IMR-90 (cell line): ENCODE data around the gene CD3E. TPM values are rescaled to one million over a fixed set of nuclear protein-coding genes. Genes with fewer than 3 reads are reported as not detected.

Experiments
- ATAC-seq: fragments of 200-7000 bp; cut with Tn5 transposase; 2 replicates; pipeline ENCODE4 v1.9.1; 2020; ENCODE audit warnings: low read depth, mild to moderate bottlenecking, moderate library complexity
- BruUV-seq: library from RNA; stranded (reverse); fragments of 400-500 nt; replicated peaks from 2 replicates; lab custom pipeline; 2021; lab: Mats Ljungman, UMichigan
- CTCF ChIA-PET: fragments of 300-600 bp; formaldehyde crosslinking; extraction: SDS; loops from one replicate; lab custom pipeline; 2021; ENCODE audit warnings: antibody characterized with exemption; lab: Yijun Ruan, JAX
- POLR2A ChIA-PET: fragments of 300-600 bp; sonication (Branson Sonifier 250); formaldehyde crosslinking; loops from one replicate; lab custom pipeline; 2022; ENCODE audit warnings: antibody characterized with exemption; ENCODE audit not compliant: unreplicated experiment; lab: Charles Lee
- DNase-seq: peaks from one replicate; pipeline ENCODE4 v3.0.0; 2013
- H2AFZ ChIP-seq: replicated peaks from 2 replicates; pipeline ENCODE3; 2013; ENCODE audit warnings: low read length, mild to moderate bottlenecking; ENCODE audit not compliant: poor library complexity
- H2AK5ac ChIP-seq: 2 replicates; pipeline ENCODE4 v1.6.1; 2013; ENCODE audit warnings: low read depth, low read length, inconsistent platforms
- H2AK9ac ChIP-seq: replicated peaks from 2 replicates; pipeline ENCODE3; 2013; ENCODE audit warnings: mild to moderate bottlenecking, low read depth, low read length, moderate library complexity; ENCODE audit not compliant: poor library complexity
- H2BK120ac ChIP-seq: 2 replicates; pipeline ENCODE4 v1.6.1; 2013; ENCODE audit warnings: low read depth, low read length, inconsistent platforms
- H2BK15ac ChIP-seq: 3 replicates; pipeline ENCODE4 v1.6.1; 2013; ENCODE audit warnings: low read depth, low read length, inconsistent platforms
- H2BK20ac ChIP-seq: 2 replicates; pipeline ENCODE4 v1.6.1; 2013; ENCODE audit warnings: low read depth, mild to moderate bottlenecking, inconsistent platforms, low read length, moderate library complexity
- H2BK5ac ChIP-seq: 2 replicates; pipeline ENCODE4 v1.6.1; 2013; ENCODE audit warnings: mild to moderate bottlenecking, low read depth, low read length, inconsistent platforms; ENCODE audit not compliant: poor library complexity, severe bottlenecking
- H3K14ac ChIP-seq: replicated peaks from 2 replicates; pipeline ENCODE4 v1.6.1; 2013; ENCODE audit warnings: low read depth, low read length, inconsistent platforms
- H3K18ac ChIP-seq: 2 replicates; pipeline ENCODE4 v1.6.1; 2013; ENCODE audit warnings: low read depth, low read length, control low read depth
- H3K23ac ChIP-seq: 2 replicates; pipeline ENCODE4 v1.6.1; 2013; ENCODE audit warnings: low read depth, low read length, inconsistent platforms
- H3K27ac ChIP-seq: 2 replicates; pipeline ENCODE4 v1.5.1; 2013; ENCODE audit warnings: mild to moderate bottlenecking, control low read depth, low read length; ENCODE audit not compliant: insufficient read depth
- H3K27me3 ChIP-seq: 2 replicates; pipeline ENCODE4 v1.6.1; 2013; ENCODE audit warnings: low read length; ENCODE audit not compliant: control insufficient read depth, insufficient read depth
- H3K36me3 ChIP-seq: 2 replicates; pipeline ENCODE4 v1.6.1; 2013; ENCODE audit warnings: low read length, mixed read lengths; ENCODE audit not compliant: control insufficient read depth, insufficient read depth
- H3K4ac ChIP-seq: 2 replicates; pipeline ENCODE4 v1.6.1; 2013; ENCODE audit warnings: low read depth, low read length, inconsistent platforms
- H3K4me1 ChIP-seq: 2 replicates; pipeline ENCODE4 v1.6.1; 2013; ENCODE audit warnings: low read length, mixed read lengths; ENCODE audit not compliant: control insufficient read depth, insufficient read depth
- H3K4me2 ChIP-seq: 2 replicates; pipeline ENCODE4 v1.6.1; 2013; ENCODE audit warnings: low read depth, mild to moderate bottlenecking, control low read depth, low read length, moderate library complexity
- H3K4me3 ChIP-seq: 2 replicates; pipeline ENCODE4 v1.5.1; 2013; ENCODE audit warnings: low read depth, mild to moderate bottlenecking, control low read depth, low read length, moderate library complexity; ENCODE audit not compliant: insufficient read depth
- H3K56ac ChIP-seq: 2 replicates; pipeline ENCODE4 v1.6.1; 2013; ENCODE audit warnings: low read length, inconsistent platforms; ENCODE audit not compliant: insufficient read depth; ENCODE audit errors: extremely low read depth
- H3K79me1 ChIP-seq, 2 experiments: 2 replicates each; pipeline ENCODE4 v1.6.1; 2013; ENCODE audit warnings: low read length in 2 of 2, inconsistent platforms in 1 of 2, low read depth in 1 of 2
- H3K9ac ChIP-seq: 2 replicates; pipeline ENCODE4 v1.6.1; 2013; ENCODE audit warnings: low read depth, low read length, control low read depth
- H3K9me1 ChIP-seq: 2 replicates; pipeline ENCODE4 v1.6.1; 2013; ENCODE audit warnings: low read length, inconsistent platforms; ENCODE audit not compliant: insufficient read depth
- H3K9me3 ChIP-seq: 2 replicates; pipeline ENCODE4 v1.6.1; 2013; ENCODE audit warnings: low read length; ENCODE audit not compliant: control insufficient read depth, insufficient read depth
- H4K20me1 ChIP-seq: 2 replicates; pipeline ENCODE4 v1.6.1; 2013; ENCODE audit warnings: low read length, inconsistent platforms; ENCODE audit not compliant: insufficient read depth
- H4K5ac ChIP-seq: 2 replicates; pipeline ENCODE4 v1.6.1; 2013; ENCODE audit warnings: mild to moderate bottlenecking, low read depth, low read length, control low read depth
- H4K8ac ChIP-seq, 2 experiments: 2 replicates each; pipeline ENCODE4 v1.6.1; 2013; ENCODE audit warnings: low read depth in 2 of 2, low read length in 2 of 2, control low read depth in 1 of 2, inconsistent platforms in 1 of 2
- H4K91ac ChIP-seq: 2 replicates; pipeline ENCODE4 v1.6.1; 2013; ENCODE audit warnings: low read depth, low read length, inconsistent platforms; ENCODE audit not compliant: insufficient read depth
- BHLHE40 ChIP-seq: fragments of 150-350 bp; IDR thresholded peaks from 2 replicates; pipeline ENCODE4 v1.6.1; 2016; ENCODE audit warnings: mild to moderate bottlenecking, low read depth, low read length
- CEBPB ChIP-seq: IDR thresholded peaks from 2 replicates; pipeline ENCODE4 v1.6.1; 2012; ENCODE audit warnings: low read depth, low read length, improper control_type of control experiment
- CHD1 ChIP-seq: IDR thresholded peaks from 2 replicates; pipeline ENCODE4 v1.6.1; 2012; ENCODE audit warnings: low read depth, low read length, improper control_type of control experiment
- CTCF ChIP-seq: conservative IDR thresholded peaks from 2 replicates; pipeline ENCODE4 v1.5.1; 2012; ENCODE audit warnings: mild to moderate bottlenecking, low read depth, low read length, improper control_type of control experiment
- FOS ChIP-seq: fragments of 150-350 bp; IDR thresholded peaks from 2 replicates; pipeline ENCODE4 v1.6.1; 2016; ENCODE audit warnings: low read depth, low read length
- MAFK ChIP-seq: IDR thresholded peaks from 2 replicates; pipeline ENCODE4 v1.6.1; 2012; ENCODE audit warnings: low read depth, low read length, improper control_type of control experiment
- MAZ ChIP-seq: IDR thresholded peaks from 2 replicates; pipeline ENCODE4 v1.6.1; 2012; ENCODE audit warnings: low read depth, mild to moderate bottlenecking, low read length, improper control_type of control experiment, moderate library complexity, borderline replicate concordance
- MXI1 ChIP-seq: IDR thresholded peaks from 2 replicates; pipeline ENCODE4 v1.6.1; 2012; ENCODE audit warnings: low read depth, mild to moderate bottlenecking, low read length, moderate library complexity, borderline replicate concordance
- NFE2L2 ChIP-seq: fragments of 150-350 bp; IDR thresholded peaks from 2 replicates; pipeline ENCODE4 v1.6.1; 2016; ENCODE audit warnings: low read depth, mild to moderate bottlenecking, low read length
- POLR2A ChIP-seq: IDR thresholded peaks from 2 replicates; pipeline ENCODE4 v1.6.1; 2012; ENCODE audit warnings: mild to moderate bottlenecking, low read depth, low read length
- RAD21 ChIP-seq: IDR thresholded peaks from 2 replicates; pipeline ENCODE4 v1.6.1; 2012; ENCODE audit warnings: low read length, improper control_type of control experiment
- RCOR1 ChIP-seq: IDR thresholded peaks from 2 replicates; pipeline ENCODE4 v1.6.1; 2012; ENCODE audit warnings: mild to moderate bottlenecking, low read length, improper control_type of control experiment; ENCODE audit not compliant: insufficient replicate concordance
- RFX5 ChIP-seq: IDR thresholded peaks from 2 replicates; pipeline ENCODE4 v1.8.0; 2012; ENCODE audit warnings: low read depth, mild to moderate bottlenecking, low read length, moderate library complexity
- SMC3 ChIP-seq: fragments of 150-350 bp; IDR thresholded peaks from 2 replicates; pipeline ENCODE4 v1.6.1; 2016; ENCODE audit warnings: low read depth, mild to moderate bottlenecking, antibody characterized with exemption, low read length, moderate library complexity
- USF2 ChIP-seq: fragments of 150-350 bp; IDR thresholded peaks from 2 replicates; pipeline ENCODE4 v1.6.1; 2017; ENCODE audit warnings: mild to moderate bottlenecking, antibody characterized with exemption, low read length, low read depth
- WGBS, 2 experiments: methylation state at CpG; one replicate each; pipeline versions ENCODE4 v1.1.5 to v1.1.7; 2013; ENCODE audit warnings: missing lambda C conversion rate in 2 of 2; ENCODE audit not compliant: insufficient read length in 1 of 2; ENCODE audit errors: extremely low coverage in 2 of 2; 5-methylcytosine and 5-hydroxymethylcytosine counted together
- dilution Hi-C: fragments of 300-500 bp; cut with HindIII; formaldehyde crosslinking; loops from one replicate; pipeline ENCODE4 v1.14.3; 2018; ENCODE audit warnings: low sequenced_read_pairs; ENCODE audit not compliant: unreplicated experiment
- in situ Hi-C: fragments of 300-500 bp; cut with MboI; formaldehyde crosslinking; loops from 3 replicates; pipeline ENCODE4 v1.14.3; 2019; ENCODE audit warnings: low sequenced_read_pairs, inconsistent platforms, mixed read lengths
- intact Hi-C: fragments of 100-400 bp; cut with micrococcal nuclease; formaldehyde crosslinking; loops from 2 replicates; pipeline ENCODE4 v1.10.0; 2022
- polyA plus RNA-seq, 3 experiments: library from polyadenylated mRNA; depleted of rRNA; stranded (reverse); fragments of >200 nt; gene quantifications; 2 replicates each; pipeline ENCODE4 v1.2.3, GENCODE V29; 2012; ENCODE audit warnings: low replicate concordance in 1 of 3
- total RNA-seq: library from RNA; depleted of rRNA; stranded (reverse); fragments of >200 nt; gene quantifications from 2 replicates; pipeline ENCODE4 v1.2.3, GENCODE V29; 2012
- TF ChIP-seq, protein P1 (sequence below): fragments of 150-350 bp; IDR thresholded peaks from 2 replicates; pipeline ENCODE4 v1.6.1; 2016; ENCODE audit warnings: low read depth, mild to moderate bottlenecking, low read length, moderate library complexity, borderline replicate concordance

The CD3E gene
- total and polyA plus RNA-seq, 2 of the 4 experiments (the other 2 are of a cell fraction): not detected

DNA sequence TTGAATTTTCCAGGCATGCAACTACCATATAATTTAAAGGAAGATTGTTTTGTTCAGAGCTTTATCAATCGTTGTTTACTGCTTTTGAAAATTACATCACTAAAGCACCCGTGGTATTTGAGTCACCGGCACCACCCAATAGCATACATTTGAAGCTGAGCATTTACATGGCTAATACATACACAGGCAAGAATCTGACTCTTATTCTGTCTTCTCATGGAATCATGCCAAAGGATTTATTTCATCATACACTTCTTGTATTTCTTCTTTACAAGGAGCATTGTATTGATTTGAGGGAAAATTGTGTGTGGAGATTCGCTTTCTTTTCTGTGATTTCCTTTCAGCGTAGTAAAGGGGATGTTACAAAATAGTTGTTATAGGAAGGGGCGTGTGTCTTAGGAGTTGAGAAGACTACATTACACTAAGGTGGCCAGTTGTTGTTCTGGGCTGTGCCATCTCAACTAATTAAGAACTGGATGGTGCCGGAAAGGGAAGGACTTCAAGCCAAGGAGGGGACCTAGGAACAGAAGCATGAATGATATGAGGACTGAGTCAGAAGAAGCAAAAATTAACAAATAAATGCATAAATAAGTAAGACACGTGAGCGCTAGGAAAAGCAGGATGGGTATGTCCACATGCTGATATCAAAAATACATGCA lies 12.9 kb upstream of the CD3E start:
- Histone ChIP-seq H2BK15ac (no peak overlapping the region), H3K27ac (no peak overlapping the region), H3K27me3 (no peaks in the 10 kb centered on the region; the same call in 1 of the 2 replicates), H2BK120ac (no peak overlapping the region), H3K9ac (no peak overlapping the region), H3K36me3 (no peaks in the 10 kb centered on the region), H2AK5ac (no peak overlapping the region), H3K18ac (no peak overlapping the region), H3K9me1 (no peaks in the 10 kb centered on the region), H4K8ac (no peak overlapping the region), H2BK20ac (no peak overlapping the region), H3K9me3 (no peaks in the 10 kb centered on the region), H3K23ac (no peak overlapping the region), H3K4me3 (no peak overlapping the region), H2BK5ac (no peak overlapping the region), H3K4ac (no peak overlapping the region), H3K4me1 (no peaks in the 10 kb centered on the region), H3K56ac (no peak overlapping the region), H2AK9ac (no peak overlapping the region), H4K91ac (no peak overlapping the region), H3K79me1 (no peaks in the 10 kb centered on the region), H3K4me2 (no peak overlapping the region), H3K14ac (no peak overlapping the region), H4K20me1 (no peaks in the 10 kb centered on the region), H2AFZ (no peak overlapping the region), H4K5ac (no peak overlapping the region)
- dilution Hi-C loops (no loop called here), intact Hi-C loops (no loop called here), in situ Hi-C loops (no loop called here)
- ChIA-PET POLR2A (no interaction called here), CTCF (no interaction called here)
- BruUV-seq: no TSS peak
- WGBS, 2 experiments: no CpG with 5 or more reads among the region's 9 CpGs
- no peak for ATAC-seq
- no peak for TF ChIP-seq SMC3
- TF ChIP-seq BHLHE40: no peak
- TF ChIP-seq RCOR1: no peak
- no peak for TF ChIP-seq MAZ
- TF ChIP-seq USF2: no peak
- no peak for TF ChIP-seq NFE2L2
- TF ChIP-seq, protein P1, sequence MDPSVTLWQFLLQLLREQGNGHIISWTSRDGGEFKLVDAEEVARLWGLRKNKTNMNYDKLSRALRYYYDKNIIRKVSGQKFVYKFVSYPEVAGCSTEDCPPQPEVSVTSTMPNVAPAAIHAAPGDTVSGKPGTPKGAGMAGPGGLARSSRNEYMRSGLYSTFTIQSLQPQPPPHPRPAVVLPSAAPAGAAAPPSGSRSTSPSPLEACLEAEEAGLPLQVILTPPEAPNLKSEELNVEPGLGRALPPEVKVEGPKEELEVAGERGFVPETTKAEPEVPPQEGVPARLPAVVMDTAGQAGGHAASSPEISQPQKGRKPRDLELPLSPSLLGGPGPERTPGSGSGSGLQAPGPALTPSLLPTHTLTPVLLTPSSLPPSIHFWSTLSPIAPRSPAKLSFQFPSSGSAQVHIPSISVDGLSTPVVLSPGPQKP: no peak
- no peak for TF ChIP-seq FOS
- TF ChIP-seq CHD1: no peak
- TF ChIP-seq RFX5: no peak
- TF ChIP-seq RAD21: no peak
- no peak for TF ChIP-seq MAFK
- no peak for TF ChIP-seq CTCF
- TF ChIP-seq POLR2A: no peak
- no peak for TF ChIP-seq MXI1
- TF ChIP-seq CEBPB: no peak
- DNase-seq: no peak
